Mesendoderm (in vitro differentiated cells): ENCODE measurements around the gene GTF2I.
"Not testable (repeated sequence)": the region's sequence is repeated elsewhere in the genome, so short reads cannot be mapped to it uniquely, and the experiment has no call there.

Experiments
- DNase-seq: peaks from one replicate; pipeline ENCODE4 v3.0.0; 2013
- H2AK5ac ChIP-seq: 2 replicates; pipeline ENCODE4 v1.6.1; 2013; ENCODE audit warnings: low read length, inconsistent platforms
- H2BK120ac ChIP-seq: 2 replicates; pipeline ENCODE4 v1.6.1; 2013; ENCODE audit warnings: low read depth, mild to moderate bottlenecking, low read length, moderate library complexity, mixed read lengths
- H2BK15ac ChIP-seq: replicated peaks from 2 replicates; pipeline ENCODE4 v1.6.1; 2013; ENCODE audit warnings: low read depth, mild to moderate bottlenecking, moderate library complexity
- H2BK5ac ChIP-seq: 2 replicates; pipeline ENCODE4 v1.6.1; 2013; ENCODE audit warnings: low read length, inconsistent platforms
- H3K18ac ChIP-seq: 2 replicates; pipeline ENCODE4 v1.6.1; 2013; ENCODE audit warnings: mild to moderate bottlenecking, low read length, mixed read lengths
- H3K23ac ChIP-seq: one replicate; pipeline ENCODE4 v1.6.1; 2013; ENCODE audit warnings: low read length
- H3K27ac ChIP-seq: 2 replicates; pipeline ENCODE4 v1.5.1; 2013; ENCODE audit warnings: low read depth, mild to moderate bottlenecking, inconsistent platforms, low read length, moderate library complexity
- H3K27me3 ChIP-seq: 2 replicates; pipeline ENCODE4 v1.6.1; 2013; ENCODE audit warnings: low read length, control low read depth, mild to moderate bottlenecking, inconsistent platforms; ENCODE audit not compliant: insufficient read depth, poor library complexity
- H3K36me3 ChIP-seq: 2 replicates; pipeline ENCODE4 v1.6.1; 2013; ENCODE audit warnings: low read length, inconsistent platforms; ENCODE audit not compliant: control insufficient read depth, insufficient read depth
- H3K4ac ChIP-seq: one replicate; pipeline ENCODE4 v1.6.1; 2013; ENCODE audit warnings: low read depth, mild to moderate bottlenecking, low read length, moderate library complexity
- H3K4me1 ChIP-seq: 2 replicates; pipeline ENCODE4 v1.6.1; 2013; ENCODE audit warnings: low read depth, low read length, inconsistent platforms; ENCODE audit not compliant: control insufficient read depth
- H3K4me2 ChIP-seq: 2 replicates; pipeline ENCODE4 v1.6.1; 2013; ENCODE audit warnings: low read length
- H3K4me3 ChIP-seq: 2 replicates; pipeline ENCODE4 v1.5.1; 2013; ENCODE audit warnings: mild to moderate bottlenecking, low read length
- H3K56ac ChIP-seq: one replicate; pipeline ENCODE4 v1.6.1; 2013; ENCODE audit warnings: low read length
- H3K79me1 ChIP-seq: 2 replicates; pipeline ENCODE4 v1.6.1; 2013; ENCODE audit warnings: low read length, inconsistent platforms
- H3K79me2 ChIP-seq: 2 replicates; pipeline ENCODE4 v1.6.1; 2013; ENCODE audit warnings: mild to moderate bottlenecking, low read length; ENCODE audit not compliant: control insufficient read depth, insufficient read depth
- H3K9ac ChIP-seq: 2 replicates; pipeline ENCODE4 v1.6.1; 2013; ENCODE audit warnings: low read length, inconsistent platforms
- H4K5ac ChIP-seq: one replicate; pipeline ENCODE4 v1.6.1; 2013; ENCODE audit warnings: low read length
- H4K8ac ChIP-seq: one replicate; pipeline ENCODE4 v1.6.1; 2013; ENCODE audit warnings: low read depth, mild to moderate bottlenecking, control low read depth, low read length, moderate library complexity
- WGBS: extraction: QIAGEN DNeasy Blood & Tissue Kit; methylation state at CpG from one replicate; pipeline ENCODE4 v1.1.7; 2013; ENCODE audit warnings: low lambda C conversion rate, missing lambda C conversion rate; ENCODE audit not compliant: insufficient coverage; ENCODE audit errors: extremely low coverage; 5-methylcytosine and 5-hydroxymethylcytosine counted together

Gene GTF2I

DNA sequence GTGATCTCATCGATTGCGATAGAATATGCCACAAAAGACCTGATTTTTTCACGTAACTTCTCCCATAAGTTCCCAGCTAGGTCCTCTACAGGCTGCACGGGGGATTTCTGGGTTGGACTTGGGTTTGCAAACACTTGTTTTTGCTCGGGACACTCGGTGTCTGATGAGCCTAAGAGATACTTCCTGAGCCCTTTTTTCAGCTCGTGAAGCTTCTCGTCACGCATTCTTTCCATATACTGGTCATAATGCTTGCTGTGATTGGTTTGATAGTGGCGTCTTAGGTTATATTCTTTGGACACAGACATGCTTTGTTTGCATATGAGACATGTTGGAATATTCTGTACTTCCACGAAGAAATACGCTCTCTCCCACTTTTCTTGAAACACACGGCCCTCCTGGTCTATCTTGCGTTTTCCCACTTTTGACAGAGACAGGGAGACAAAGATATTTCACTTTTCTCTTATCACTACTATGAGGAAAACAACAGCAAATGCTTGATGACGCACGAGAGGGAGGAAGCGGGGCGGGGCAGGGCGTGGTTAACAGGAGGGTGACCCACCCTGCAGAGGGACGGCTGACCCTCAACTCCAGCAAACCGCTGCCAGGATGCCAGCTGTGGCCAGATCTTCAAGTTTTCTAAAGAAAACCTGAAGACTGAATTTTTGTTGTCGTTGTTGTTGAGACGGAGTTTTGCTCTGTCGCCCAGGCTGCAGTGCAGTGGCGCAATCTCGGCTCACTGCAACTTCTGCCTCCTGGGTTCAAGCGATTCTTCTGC is 140.5 kb downstream of the GTF2I start:
- H3K4me1 ChIP-seq, DNase-seq, H3K27ac ChIP-seq, H3K4ac ChIP-seq, H2AK5ac ChIP-seq, H3K36me3 ChIP-seq, H3K9ac ChIP-seq, H3K23ac ChIP-seq, H2BK120ac ChIP-seq, H3K27me3 ChIP-seq, H3K4me2 ChIP-seq, H4K5ac ChIP-seq, H3K18ac ChIP-seq, H3K4me3 ChIP-seq, H3K56ac ChIP-seq, H3K79me2 ChIP-seq, H2BK15ac ChIP-seq, H4K8ac ChIP-seq, H2BK5ac ChIP-seq, H3K79me1 ChIP-seq: not testable (repeated sequence)
- no CpG with 5 or more reads among the region's 27 CpGs for WGBS

DNA sequence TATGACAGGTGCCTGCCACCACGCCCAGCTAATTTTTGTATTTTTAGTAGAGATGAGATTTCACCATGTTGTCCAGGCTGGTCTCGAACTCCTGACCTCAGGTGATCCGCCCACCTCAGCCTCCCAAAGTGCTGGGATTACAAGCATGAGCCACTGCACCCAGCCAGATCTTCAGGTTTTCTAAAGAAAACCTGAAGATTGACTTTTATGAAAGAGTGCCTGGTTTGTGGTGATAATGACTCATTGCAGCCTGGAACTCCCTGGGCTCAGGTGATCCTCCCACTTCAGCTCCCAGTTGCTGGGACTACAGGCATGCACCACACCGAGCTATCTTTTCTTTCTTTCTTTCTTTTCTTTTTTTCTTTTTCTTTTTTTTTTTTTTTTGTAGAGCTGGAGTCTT is 141.1 kb downstream of the GTF2I start:
- not testable (repeated sequence) for H2BK120ac ChIP-seq, H3K56ac ChIP-seq, H2BK5ac ChIP-seq, H3K18ac ChIP-seq, H2AK5ac ChIP-seq, H3K4me1 ChIP-seq, H3K36me3 ChIP-seq, H3K79me2 ChIP-seq, H3K4me2 ChIP-seq, H4K8ac ChIP-seq, H3K23ac ChIP-seq, DNase-seq, H3K27ac ChIP-seq, H3K27me3 ChIP-seq, H2BK15ac ChIP-seq, H3K4me3 ChIP-seq, H3K4ac ChIP-seq, H3K9ac ChIP-seq, H4K5ac ChIP-seq, H3K79me1 ChIP-seq
- no CpG with 5 or more reads among the region's 4 CpGs for WGBS
